Pancreas (tissue), 10 donors: ENCODE measurements around the gene PDE6A. TPM values are rescaled to one million over a fixed set of nuclear protein-coding genes. Genes with fewer than 3 reads are reported as not detected.

Experiments used
- ATAC-seq, 4 donors: fragments of 200-7000 bp; cut with Tn5 transposase; one replicate each; pipeline versions ENCODE4 v1.8.0 to v1.9.1; 2020; ENCODE audit warnings: mild to moderate bottlenecking in 4 of 4, moderate library complexity in 4 of 4
- DNase-seq, 6 donors: peaks; one replicate each; pipeline ENCODE4 v3.0.0-alpha.2; 2020
- FAIRE-seq: peaks from 2 replicates; lab custom pipeline; 2012; peaks lifted over from hg19 to GRCh38; lab: Jason Lieb, UNC
- H3K27ac ChIP-seq, 4 donors: fragments of 200-600 bp; sonication (generic); 1 replicate in 3 of 4; 2 replicates in 1 of 4; pipeline versions ENCODE4 v1.5.0 to v1.8.0; 2020
- H3K27me3 ChIP-seq, 4 donors: fragments of 200-600 bp; one replicate each; pipeline ENCODE4 v1.8.0; 2021
- H3K36me3 ChIP-seq, 3 donors: fragments of 200-600 bp; sonication (generic) in 1 of 3; one replicate each; pipeline versions ENCODE4 v1.5.0 to v1.8.0; 2020 to 2021
- H3K4me1 ChIP-seq, 3 donors: fragments of 200-600 bp; one replicate each; pipeline ENCODE4 v1.8.0; 2021
- H3K4me3 ChIP-seq, 4 donors: fragments of 200-600 bp; sonication (generic) in 2 of 4; one replicate each; pipeline versions ENCODE4 v1.5.0 to v1.8.0; 2020 to 2021
- H3K9me3 ChIP-seq, 4 donors: fragments of 200-600 bp; one replicate each; pipeline ENCODE4 v1.8.0; 2021
- WGBS, 2 donors: extraction: QIAGEN DNeasy Blood & Tissue Kit; methylation state at CpG; one replicate each; pipeline ENCODE4 v1.1.7; 2013; 5-methylcytosine and 5-hydroxymethylcytosine counted together
- intact Hi-C, 3 donors: fragments of 100-400 bp; cut with DNase I; formaldehyde crosslinking; loops; one replicate each; pipeline versions ENCODE4 v1.11.1 to v1.14.2; 2022
- polyA plus RNA-seq, 2 donors: library from polyadenylated mRNA; stranded (reverse); fragments of 200-250 nt; gene quantifications; one replicate each; pipeline ENCODE4 v1.2.3, GENCODE V29; 2013
- total RNA-seq, 6 donors: library from RNA; stranded (reverse); fragmentation: NEBNext Ultra II Directional in 4 of 6; extraction: Animal tissue kit (Norgen Biotek cat#: 25700) in 4 of 6; gene quantifications; one replicate each; pipeline versions ENCODE4 v1.2.1 to v1.2.4, GENCODE V29; 2021 to 2023
- TF ChIP-seq, protein P1 (sequence below), 4 donors: fragments of 200-600 bp; sonication (generic) in 3 of 4; IDR thresholded peaks; one replicate each; pipeline versions ENCODE4 v1.5.0 to v1.8.0; 2021; ENCODE audit warnings: antibody characterized with exemption in 4 of 4
- donor health status: healthy with polysubstance abuse.
- donor health status: DM: no; HTN: no; CAD: no; lungs with moderate emphysema.
- donor health status: DM: no; HTN: no; CAD: no.
- donor health status: control.
- donor health status: control.
- donor health status: Bipolar disorder and iron deficiency.
- donor health status: DM: yes; HTN: yes; CAD: no.
- donor health status: DM: no; HTN: no; CAD: no.
- donor health status: DM: no; HTN: no; CAD: no.
- donor health status: DM: yes; HTN: yes; CAD: no.

PDE6A gene
- not detected for total RNA-seq
- polyA plus RNA-seq: not detected

DNA sequence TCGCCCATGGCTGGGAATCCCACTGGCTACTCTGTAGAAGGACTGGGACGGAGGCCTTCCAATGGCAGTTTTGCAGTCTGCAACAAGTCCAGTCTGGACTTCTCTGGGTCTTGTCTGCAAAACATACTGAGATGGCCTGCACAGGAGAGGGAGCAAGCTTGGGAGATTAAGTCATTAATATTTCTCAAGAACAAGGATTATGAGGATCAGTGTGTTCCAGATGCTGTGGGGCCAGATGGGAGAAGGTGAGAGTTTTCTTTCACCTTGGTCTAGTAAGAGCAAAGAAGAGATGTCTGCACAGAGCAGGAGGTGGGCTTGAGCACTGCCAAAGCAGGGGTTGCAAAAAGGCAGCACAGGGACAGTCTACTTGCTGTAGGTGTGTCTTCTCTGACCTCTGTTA lies at the start of gene PDE6A:
PDE6A (minus strand) TSS at position 128 of the 400 bp plus-strand sequence; CDS start at position 8, 120 bp downstream.
- intact Hi-C loops: loop anchor here in 1 of 3 donors (10.0 kb wide), 1 partner anchor 50 kb away; no protein-coding TSS in a partner anchor
- no peak for ATAC-seq
- no peak within 1 kb of the TSS for H3K27ac ChIP-seq

GRCh38 chr5:149993471-149993870 lies 48.9 kb upstream of the PDE6A start:
- intact Hi-C loops: loop anchor here in 2 of 3 donors (5.0 to 10.0 kb wide), 3 partner anchors 49 to 349 kb away; partner anchors contain the start of gene PDE6A (in 1 of the 2)
- ATAC-seq (no peak), DNase-seq (no peak), FAIRE-seq (no peak)
- 89 to 90% methylated on average over 3 of the region's 3 CpGs for WGBS, 2 donors
- H3K4me1 ChIP-seq: no peaks in the 10 kb centered on the region
- H3K9me3 ChIP-seq: no peaks in the 10 kb centered on the region
- H3K4me3 ChIP-seq: no peak overlapping the region
- TF ChIP-seq, protein P1, sequence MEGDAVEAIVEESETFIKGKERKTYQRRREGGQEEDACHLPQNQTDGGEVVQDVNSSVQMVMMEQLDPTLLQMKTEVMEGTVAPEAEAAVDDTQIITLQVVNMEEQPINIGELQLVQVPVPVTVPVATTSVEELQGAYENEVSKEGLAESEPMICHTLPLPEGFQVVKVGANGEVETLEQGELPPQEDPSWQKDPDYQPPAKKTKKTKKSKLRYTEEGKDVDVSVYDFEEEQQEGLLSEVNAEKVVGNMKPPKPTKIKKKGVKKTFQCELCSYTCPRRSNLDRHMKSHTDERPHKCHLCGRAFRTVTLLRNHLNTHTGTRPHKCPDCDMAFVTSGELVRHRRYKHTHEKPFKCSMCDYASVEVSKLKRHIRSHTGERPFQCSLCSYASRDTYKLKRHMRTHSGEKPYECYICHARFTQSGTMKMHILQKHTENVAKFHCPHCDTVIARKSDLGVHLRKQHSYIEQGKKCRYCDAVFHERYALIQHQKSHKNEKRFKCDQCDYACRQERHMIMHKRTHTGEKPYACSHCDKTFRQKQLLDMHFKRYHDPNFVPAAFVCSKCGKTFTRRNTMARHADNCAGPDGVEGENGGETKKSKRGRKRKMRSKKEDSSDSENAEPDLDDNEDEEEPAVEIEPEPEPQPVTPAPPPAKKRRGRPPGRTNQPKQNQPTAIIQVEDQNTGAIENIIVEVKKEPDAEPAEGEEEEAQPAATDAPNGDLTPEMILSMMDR (IDR thresholded peaks at IDR 0.05): no peak
- no peaks in the 10 kb centered on the region for H3K27me3 ChIP-seq
- H3K36me3 ChIP-seq: peaks cover 0 to 18% (median 0%) of the 10 kb centered on the region in 3 donors
- H3K27ac ChIP-seq: no peak overlapping the region

More for the DNA sequence above, at the start of gene PDE6A:
- Histone ChIP-seq H3K9me3 (no peaks in the 10 kb centered on the region), H3K4me1 (no peaks in the 10 kb centered on the region), H3K4me3 (no peak within 1 kb of the TSS), H3K27me3 (no peaks in the 10 kb centered on the region), H3K36me3 (no peaks in the 10 kb centered on the region)
- no peak for DNase-seq
- FAIRE-seq: no peak
- TF ChIP-seq, protein P1 (IDR thresholded peaks at IDR 0.05): no peak
- WGBS, 2 donors: 83% methylated on average over 2 of the region's 2 CpGs

DNA sequence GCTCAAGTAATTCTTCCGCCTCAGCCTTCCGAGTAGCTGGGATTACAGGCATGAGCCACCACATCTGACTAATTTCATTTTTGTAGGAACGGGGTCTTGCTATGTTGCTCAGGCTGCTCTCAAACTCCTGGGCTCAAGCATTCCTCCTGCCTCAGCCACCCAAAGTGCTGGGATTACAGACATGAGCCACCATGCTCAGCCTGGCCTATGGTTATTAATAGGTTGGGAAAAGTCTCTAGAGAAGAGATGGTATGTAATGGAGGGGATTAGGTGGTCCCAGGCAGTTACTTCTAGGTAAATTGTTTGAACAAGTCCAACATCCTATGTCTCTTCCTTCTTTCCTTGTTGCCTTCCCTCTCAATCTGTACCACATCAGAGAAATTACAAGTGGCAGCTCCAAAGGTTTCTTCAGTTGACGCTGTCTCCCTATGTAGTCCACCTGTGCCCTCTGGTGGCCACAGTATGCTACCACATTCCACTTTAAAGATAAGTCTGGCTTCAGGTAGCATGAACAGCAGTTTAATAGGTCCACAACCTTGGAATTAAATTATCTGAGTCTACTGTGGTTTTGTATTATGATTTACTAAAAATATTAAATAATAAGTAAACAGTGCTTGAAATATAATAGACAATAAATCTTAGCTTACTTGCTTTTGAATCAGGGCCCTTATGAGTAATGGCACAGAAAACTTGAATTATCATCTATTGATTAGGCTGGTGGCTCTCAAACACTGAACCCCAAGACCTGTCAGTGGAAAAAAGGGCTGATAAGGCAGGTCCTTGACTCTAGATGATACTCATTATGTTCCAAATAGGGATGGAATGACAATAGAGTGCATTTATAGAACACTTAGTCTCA lies 46.2 kb upstream of the PDE6A start:
- intact Hi-C loops: loop anchor here in 2 of 3 donors (5.0 to 10.0 kb wide), 3 partner anchors 46 to 346 kb away; partner anchors contain the start of gene PDE6A (in 1 of the 2)
- Histone ChIP-seq H3K36me3 (peaks cover 0 to 18% (median 0%) of the 10 kb centered on the region in 3 donors), H3K4me1 (no peaks in the 10 kb centered on the region), H3K27ac (no peak overlapping the region), H3K9me3 (no peaks in the 10 kb centered on the region), H3K4me3 (no peak overlapping the region), H3K27me3 (no peaks in the 10 kb centered on the region)
- FAIRE-seq: peak; percentile 67
- peak; percentile 55 to 79 (median 64) for DNase-seq
- 59 to 60% methylated on average over 4 of the region's 4 CpGs for WGBS, 2 donors
- ATAC-seq: peak; percentile 82 to 100 (median 98)
- TF ChIP-seq, protein P1 (IDR thresholded peaks at IDR 0.05): peak; percentile 75 to 92 (median 88)

DNA sequence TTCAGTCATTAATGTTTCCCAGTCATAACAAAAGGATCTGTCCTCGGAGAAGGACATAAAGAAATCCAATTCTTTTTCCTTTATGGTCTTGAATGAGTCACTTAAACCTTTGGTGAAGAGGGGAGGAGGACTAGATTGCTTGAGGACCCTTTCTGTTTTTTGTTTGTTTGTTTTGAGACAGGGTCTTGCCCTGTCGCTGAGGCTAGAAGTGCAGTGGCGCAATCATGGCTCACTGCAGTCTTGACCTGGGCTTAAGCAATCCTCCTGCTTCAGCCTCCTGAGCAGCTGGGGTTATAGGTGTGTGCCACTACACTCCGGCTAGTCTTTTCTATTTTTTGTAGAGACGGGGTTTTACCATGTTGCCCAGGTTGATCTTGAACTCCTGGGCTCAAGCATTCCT lies 43.5 kb upstream of the PDE6A start:
- no peaks in the 10 kb centered on the region for H3K9me3 ChIP-seq
- 86% methylated on average over 5 of the region's 5 CpGs for WGBS, 2 donors
- H3K36me3 ChIP-seq: no peaks in the 10 kb centered on the region
- H3K27ac ChIP-seq: no peak overlapping the region
- H3K4me1 ChIP-seq: no peaks in the 10 kb centered on the region
- TF ChIP-seq, protein P1 (IDR thresholded peaks at IDR 0.05): no peak
- ATAC-seq (no peak), DNase-seq (no peak), FAIRE-seq (no peak)
- no peaks in the 10 kb centered on the region for H3K27me3 ChIP-seq
- intact Hi-C loops: loop anchor here in 1 of 3 donors (10.0 kb wide), 1 partner anchor 143 kb away; no protein-coding TSS in a partner anchor
- no peak overlapping the region for H3K4me3 ChIP-seq
